Posterior vena cava (tissue), 2 donors: ENCODE data around the gene NUP155. TPM values are rescaled to one million over a fixed set of nuclear protein-coding genes. Genes with fewer than 3 reads are reported as not detected.
"Not testable (repeated sequence)": the region's sequence is repeated elsewhere in the genome, so short reads cannot be mapped to it uniquely, and the experiment has no call there.

ENCODE experiments used
- DNase-seq: peaks from one replicate; pipeline ENCODE4 v3.0.0-alpha.2; 2020; ENCODE audit warnings: low spot score
- intact Hi-C, 2 donors: fragments of 100-400 bp; cut with DNase I; formaldehyde crosslinking; loops; one replicate each; pipeline versions ENCODE4 v1.14.1 to v1.14.2; 2022 to 2023
- long read RNA-seq, 2 donors: library from polyadenylated mRNA; unstranded; transcript quantifications; one replicate each; pipeline ENCODE4 v2.0.0, GENCODE V29; 2020 to 2021
- total RNA-seq, 2 donors: library from RNA; stranded (reverse); fragmentation: NEBNext Ultra II Directional; extraction: Animal tissue kit (Norgen Biotek cat#: 25700); gene quantifications; one replicate each; pipeline ENCODE4 v1.2.1, GENCODE V29; 2021
- donor health status: DM: yes; HTN: yes; CAD: no.
- donor health status: DM: yes; HTN: yes; CAD: no.

The NUP155 gene
- 10 to 100 TPM; 18.2 to 18.4 TPM for total RNA-seq
- long read RNA-seq, donor 1, full-length matches to known transcripts = 1 of 1 reads
- long read RNA-seq, donor 1, partial matches to known transcripts = 0 of 1 reads
- long read RNA-seq, donor 1, other reads (novel, unspliced or antisense) = 0 of 1 reads
- long read RNA-seq, donor 2, partial matches to known transcripts = 3 of 3 reads
- long read RNA-seq, donor 2, other reads (novel, unspliced or antisense) = 0 of 3 reads

GRCh38 chr5:37370864-37371726, at the start of gene NUP155:
Gene NUP155, minus strand, starts transcription at chr5:37371106. Its CDS starts 129 bp downstream, at chr5:37370977.
- intact Hi-C loops = no loop called here
- DNase-seq = peak; percentile 97

- intact Hi-C loops = no loop called here
- no peak for DNase-seq
Measured at GRCh38 chr5:37417347-37417746, 46.4 kb upstream of the NUP155 start.

GRCh38 chr5:37415456-37415855, 44.5 kb upstream of the NUP155 start:
- DNase-seq, intact Hi-C loops: not testable (repeated sequence)

- intact Hi-C loops = no loop called here
Measured at GRCh38 chr5:37412515-37412914, 41.6 kb upstream of the NUP155 start.

GRCh38 chr5:37400501-37400900, 29.6 kb upstream of the NUP155 start:
- no peak for DNase-seq
- intact Hi-C loops = loop anchor here in 1 of 2 donors (10.0 kb wide), 1 partner anchor 794 kb away; no protein-coding TSS in a partner anchor

More at GRCh38 chr5:37412515-37412914, 41.6 kb upstream of the NUP155 start:
- DNase-seq = no peak

- no peak for DNase-seq
- intact Hi-C loops = no loop called here
Measured at GRCh38 chr5:37396352-37396751, 25.4 kb upstream of the NUP155 start.

GRCh38 chr5:37391591-37391990, 20.7 kb upstream of the NUP155 start:
- DNase-seq = no peak
- intact Hi-C loops = loop anchor here in 1 of 2 donors (5.0 kb wide), 1 partner anchor 124 kb away; no protein-coding TSS in a partner anchor

- intact Hi-C loops = not testable (repeated sequence)
- peak; percentile 96 for DNase-seq
Measured at GRCh38 chr5:37379100-37379628, 8.3 kb upstream of the NUP155 start, which contains the start of gene WDR70. Gene WDR70, plus strand, starts transcription at chr5:37379318. Its CDS starts 50 bp downstream, at chr5:37379368.

GRCh38 chr5:37378066-37378465, 7.2 kb upstream of the NUP155 start:
- DNase-seq, intact Hi-C loops: not testable (repeated sequence)

GRCh38 chr5:37375091-37375490, 4.2 kb upstream of the NUP155 start:
- DNase-seq = no peak
- intact Hi-C loops = no loop called here

- intact Hi-C loops = no loop called here
Measured at GRCh38 chr5:37370550-37370863, 399 bp downstream of the NUP155 start.

GRCh38 chr5:37355161-37355560, 15.7 kb downstream of the NUP155 start:
- peak; percentile 17 for DNase-seq
- intact Hi-C loops = no loop called here

More at GRCh38 chr5:37370550-37370863, 399 bp downstream of the NUP155 start:
- DNase-seq = no peak

- intact Hi-C loops = not testable (repeated sequence)
- peak; percentile 64 for DNase-seq
Measured at GRCh38 chr5:37342741-37343140, 28.2 kb downstream of the NUP155 start.

- intact Hi-C loops = not testable (repeated sequence)
- DNase-seq = peak; percentile 53
Measured at GRCh38 chr5:37334754-37335153, 36.2 kb downstream of the NUP155 start.

- intact Hi-C loops = no loop called here
- no peak for DNase-seq
Measured at GRCh38 chr5:37326536-37326935, 44.4 kb downstream of the NUP155 start.

GRCh38 chr5:37323607-37324006, 47.3 kb downstream of the NUP155 start:
- intact Hi-C loops = no loop called here
- DNase-seq = no peak

GRCh38 chr5:37319037-37319782, 51.7 kb downstream of the NUP155 start:
- no peak for DNase-seq

GRCh38 chr5:37316027-37316426, 54.9 kb downstream of the NUP155 start:
- no peak for DNase-seq
- intact Hi-C loops = no loop called here

More at GRCh38 chr5:37319037-37319782, 51.7 kb downstream of the NUP155 start:
- intact Hi-C loops = no loop called here

- intact Hi-C loops = no loop called here
Measured at GRCh38 chr5:37310360-37310759, 60.5 kb downstream of the NUP155 start.

More at GRCh38 chr5:37310360-37310759, 60.5 kb downstream of the NUP155 start:
- DNase-seq = no peak
